GM11168 (cell line): ENCODE results near the gene SAMD4A.

Source experiments
- in situ Hi-C: fragments of 300-500 bp; cut with MboI; formaldehyde crosslinking; loops from one replicate; pipeline ENCODE4 v1.12.0; 2022; ENCODE audit warnings: low sequenced_read_pairs; ENCODE audit not compliant: unreplicated experiment

SAMD4A gene

GRCh38 chr14:54625112-54625511 is 58.2 kb downstream of the SAMD4A start:
- in situ Hi-C loops, result no loop called here

- in situ Hi-C loops, result no loop called here
Observed at GRCh38 chr14:54627219-54627539, 60.3 kb downstream of the SAMD4A start.

- in situ Hi-C loops, result no loop called here
Observed at GRCh38 chr14:54627540-54628363, 60.8 kb downstream of the SAMD4A start.

- in situ Hi-C loops, result no loop called here
Observed at GRCh38 chr14:54629183-54629582, 62.3 kb downstream of the SAMD4A start.

- in situ Hi-C loops, result no loop called here
Observed at GRCh38 chr14:54629635-54630360, 62.9 kb downstream of the SAMD4A start.

GRCh38 chr14:54631016-54631415 is 64.1 kb downstream of the SAMD4A start:
- in situ Hi-C loops, result no loop called here

- in situ Hi-C loops, result no loop called here
Observed at GRCh38 chr14:54632452-54632851, 65.5 kb downstream of the SAMD4A start.

GRCh38 chr14:54633076-54633475 is 66.1 kb downstream of the SAMD4A start:
- in situ Hi-C loops, result no loop called here

GRCh38 chr14:54637270-54638134 is 70.6 kb downstream of the SAMD4A start:
- in situ Hi-C loops, result no loop called here

- in situ Hi-C loops, result no loop called here
Observed at GRCh38 chr14:54638135-54638446, 71.2 kb downstream of the SAMD4A start.

- in situ Hi-C loops, result no loop called here
Observed at GRCh38 chr14:54639611-54640010, 72.7 kb downstream of the SAMD4A start.

- in situ Hi-C loops, result no loop called here
Observed at GRCh38 chr14:54640506-54640905, 73.6 kb downstream of the SAMD4A start.

- in situ Hi-C loops, result no loop called here
Observed at GRCh38 chr14:54642121-54642520, 75.2 kb downstream of the SAMD4A start.

GRCh38 chr14:54642801-54643695 is 76.1 kb downstream of the SAMD4A start:
- in situ Hi-C loops, result no loop called here

- in situ Hi-C loops, result no loop called here
Observed at GRCh38 chr14:54643696-54644176, 76.8 kb downstream of the SAMD4A start.

- in situ Hi-C loops, result no loop called here
Observed at GRCh38 chr14:54645639-54646038, 78.7 kb downstream of the SAMD4A start.

- in situ Hi-C loops, result no loop called here
Observed at GRCh38 chr14:54646626-54647025, 79.7 kb downstream of the SAMD4A start.

- in situ Hi-C loops, result no loop called here
Observed at GRCh38 chr14:54647378-54647777, 80.5 kb downstream of the SAMD4A start.

GRCh38 chr14:54649056-54649455 is 82.1 kb downstream of the SAMD4A start:
- in situ Hi-C loops, result no loop called here
